Loucy (cell line): ENCODE data around the gene FAM168A.

Experiments
- H2AFZ ChIP-seq: fragments of 200-600 bp; sonication (generic); 2 replicates; pipeline ENCODE4 v1.6.0; 2016; ENCODE audit warnings: antibody characterized with exemption, mild to moderate bottlenecking, low read length, moderate library complexity
- H3F3A ChIP-seq: fragments of 200-600 bp; 2 replicates; pipeline ENCODE4 v1.6.0; 2016; ENCODE audit warnings: antibody characterized with exemption, low read depth, mild to moderate bottlenecking
- H3K27me3 ChIP-seq: fragments of 200-600 bp; sonication (generic); 2 replicates; pipeline ENCODE4 v1.6.1; 2014; ENCODE audit warnings: low read length, mild to moderate bottlenecking; ENCODE audit not compliant: insufficient read depth, poor library complexity, severe bottlenecking
- H3K36me3 ChIP-seq: fragments of 200-600 bp; sonication (generic); 2 replicates; pipeline ENCODE4 v1.6.1; 2016; ENCODE audit warnings: low read length; ENCODE audit not compliant: insufficient read depth
- H3K4me1 ChIP-seq: fragments of 200-600 bp; sonication (generic); 2 replicates; pipeline ENCODE4 v1.5.1; 2014; ENCODE audit warnings: low read length, mild to moderate bottlenecking; ENCODE audit not compliant: insufficient read depth, poor library complexity, severe bottlenecking
- H3K4me2 ChIP-seq: fragments of 200-600 bp; sonication (generic); 2 replicates; pipeline ENCODE4 v1.6.0; 2014; ENCODE audit warnings: antibody characterized with exemption, low read length, low read depth, mild to moderate bottlenecking; ENCODE audit not compliant: poor library complexity, severe bottlenecking
- H3K4me3 ChIP-seq: fragments of 200-600 bp; sonication (generic); 2 replicates; pipeline ENCODE4 v1.5.1; 2014; ENCODE audit warnings: low read length, mild to moderate bottlenecking, mixed read lengths; ENCODE audit not compliant: poor library complexity, severe bottlenecking
- H3K79me2 ChIP-seq: fragments of 200-600 bp; sonication (generic); 2 replicates; pipeline ENCODE4 v1.6.1; 2014; ENCODE audit warnings: low read length; ENCODE audit not compliant: insufficient read depth
- H3K9ac ChIP-seq: fragments of 200-600 bp; sonication (generic); 2 replicates; pipeline ENCODE4 v1.6.0; 2014; ENCODE audit warnings: mild to moderate bottlenecking, low read depth, low read length, moderate library complexity; ENCODE audit not compliant: poor library complexity, severe bottlenecking
- H3K9me2 ChIP-seq: fragments of 200-600 bp; sonication (generic); replicated peaks from 2 replicates; pipeline ENCODE4 v1.6.1; 2016; ENCODE audit warnings: low read depth, low read length, mixed read lengths
- H3K9me3 ChIP-seq: fragments of 200-600 bp; sonication (generic); 2 replicates; pipeline ENCODE4 v1.6.1; 2014; ENCODE audit warnings: mild to moderate bottlenecking, antibody characterized with exemption, low read length, low read depth; ENCODE audit not compliant: insufficient read depth
- H4K20me1 ChIP-seq: fragments of 200-600 bp; sonication (generic); 2 replicates; pipeline ENCODE4 v1.6.0; 2014; ENCODE audit warnings: antibody characterized with exemption, low read length, mild to moderate bottlenecking; ENCODE audit not compliant: insufficient read depth, poor library complexity, severe bottlenecking
- CTCF ChIP-seq: fragments of 200-600 bp; sonication (generic); conservative IDR thresholded peaks from 2 replicates; pipeline ENCODE4 v1.5.1; 2014; ENCODE audit warnings: mild to moderate bottlenecking, antibody characterized with exemption, low read length
- EZH2phosphoT487 ChIP-seq: fragments of 200-600 bp; IDR thresholded peaks from 2 replicates; pipeline ENCODE4 v1.6.1; 2018; ENCODE audit warnings: antibody characterized with exemption, mild to moderate bottlenecking, moderate library complexity, borderline replicate concordance

FAM168A gene

GRCh38 chr11:73465023-73465675, 132.8 kb downstream of the FAM168A start:
- Histone ChIP-seq H3K4me1 (peaks cover 19% of the 10 kb centered on the region), H3K9me3 (no peaks in the 10 kb centered on the region), H4K20me1 (no peaks in the 10 kb centered on the region), H3K36me3 (peaks cover 24% of the 10 kb centered on the region; the same call in 1 of the 2 replicates), H2AFZ (no peak overlapping the region), H3K27me3 (no peaks in the 10 kb centered on the region), H3K4me3 (no peak overlapping the region), H3F3A (no peaks in the 10 kb centered on the region), H3K9me2 (no peaks in the 10 kb centered on the region), H3K4me2 (no peak overlapping the region), H3K9ac (no peak overlapping the region), H3K79me2 (peaks cover 12% of the 10 kb centered on the region; the same call in 1 of the 2 replicates)
- TF ChIP-seq CTCF = no peak
- TF ChIP-seq EZH2phosphoT487 = no peak

- no peaks in the 10 kb centered on the region for H3K27me3 ChIP-seq
- H3K9me2 ChIP-seq = no peaks in the 10 kb centered on the region
Measured at GRCh38 chr11:73464347-73464746, 133.6 kb downstream of the FAM168A start.

GRCh38 chr11:73463359-73463758, 134.6 kb downstream of the FAM168A start:
- H3K36me3 ChIP-seq = peaks cover 22% of the 10 kb centered on the region; the same call in 1 of the 2 replicates
- H3K4me3 ChIP-seq = no peak overlapping the region
- no peaks in the 10 kb centered on the region for H3F3A ChIP-seq
- H4K20me1 ChIP-seq = no peaks in the 10 kb centered on the region
- H3K9me2 ChIP-seq = no peaks in the 10 kb centered on the region
- H3K27me3 ChIP-seq = no peaks in the 10 kb centered on the region
- H3K9ac ChIP-seq = no peak overlapping the region
- H3K9me3 ChIP-seq = no peaks in the 10 kb centered on the region
- H3K4me2 ChIP-seq = no peak overlapping the region
- H3K4me1 ChIP-seq = peaks cover 9% of the 10 kb centered on the region
- TF ChIP-seq CTCF (no peak), EZH2phosphoT487 (no peak)
- peaks cover 12% of the 10 kb centered on the region; the same call in 1 of the 2 replicates for H3K79me2 ChIP-seq
- H2AFZ ChIP-seq = no peak overlapping the region

More at GRCh38 chr11:73464347-73464746, 133.6 kb downstream of the FAM168A start:
- H3F3A ChIP-seq = no peaks in the 10 kb centered on the region
- no peak overlapping the region for H3K9ac ChIP-seq
- TF ChIP-seq EZH2phosphoT487 (no peak), CTCF (no peak)
- no peak overlapping the region for H3K4me3 ChIP-seq
- peaks cover 12% of the 10 kb centered on the region; the same call in 1 of the 2 replicates for H3K79me2 ChIP-seq
- H2AFZ ChIP-seq = no peak overlapping the region
- no peak overlapping the region for H3K4me2 ChIP-seq
- H3K9me3 ChIP-seq = no peaks in the 10 kb centered on the region
- no peaks in the 10 kb centered on the region for H4K20me1 ChIP-seq
- H3K36me3 ChIP-seq = peaks cover 24% of the 10 kb centered on the region; the same call in 1 of the 2 replicates
- H3K4me1 ChIP-seq = peaks cover 14% of the 10 kb centered on the region
